Putamen (tissue), 1 donor: Measurements from ENCODE around the gene SNX8.
"Not testable (repeated sequence)": the region's sequence is repeated elsewhere in the genome, so short reads cannot be mapped to it uniquely, and the experiment has no call there.

ENCODE experiments used
- DNase-seq: peaks from one replicate; pipeline ENCODE4 v3.0.0-alpha.2; 2016; ENCODE audit warnings: low spot score

SNX8 gene

GRCh38 chr7:2326951-2327350 lies 12.7 kb upstream of the SNX8 start:
- DNase-seq: no peak

GRCh38 chr7:2325162-2325561 lies 10.9 kb upstream of the SNX8 start:
- DNase-seq: no peak

GRCh38 chr7:2321020-2321419 lies 6.8 kb upstream of the SNX8 start:
- no peak for DNase-seq

GRCh38 chr7:2317556-2318293 lies 3.5 kb upstream of the SNX8 start:
- no peak for DNase-seq

GRCh38 chr7:2316578-2316977 lies 2.3 kb upstream of the SNX8 start:
- DNase-seq: no peak

- DNase-seq: no peak
Measured at GRCh38 chr7:2315787-2316186, 1.5 kb upstream of the SNX8 start.

GRCh38 chr7:2314956-2315530 lies 802 bp upstream of the SNX8 start:
- DNase-seq: not testable (repeated sequence)

GRCh38 chr7:2313450-2314208 lies 612 bp downstream of the SNX8 start:
- DNase-seq: no peak

GRCh38 chr7:2312267-2312929 lies 1.8 kb downstream of the SNX8 start:
- DNase-seq: no peak

GRCh38 chr7:2309889-2310331 lies 4.3 kb downstream of the SNX8 start:
- DNase-seq: no peak

- no peak for DNase-seq
Measured at GRCh38 chr7:2307690-2308107, 6.5 kb downstream of the SNX8 start.

- DNase-seq: no peak
Measured at GRCh38 chr7:2306688-2307087, 7.6 kb downstream of the SNX8 start.

- DNase-seq: not testable (repeated sequence)
Measured at GRCh38 chr7:2305258-2305657, 9.0 kb downstream of the SNX8 start.

GRCh38 chr7:2303520-2303919 lies 10.7 kb downstream of the SNX8 start:
- DNase-seq: not testable (repeated sequence)

GRCh38 chr7:2302743-2303397 lies 11.4 kb downstream of the SNX8 start:
- DNase-seq: not testable (repeated sequence)

- DNase-seq: no peak
Measured at GRCh38 chr7:2301511-2301863, 12.8 kb downstream of the SNX8 start.

- DNase-seq: no peak
Measured at GRCh38 chr7:2299870-2300512, 14.2 kb downstream of the SNX8 start.

- DNase-seq: no peak
Measured at GRCh38 chr7:2299131-2299829, 15.0 kb downstream of the SNX8 start.

- no peak for DNase-seq
Measured at GRCh38 chr7:2296832-2297231, 17.4 kb downstream of the SNX8 start.

GRCh38 chr7:2295936-2296620 lies 18.2 kb downstream of the SNX8 start:
- DNase-seq: no peak
